Trophoblast cell (in vitro differentiated cells and primary cell): Measurements from ENCODE around the gene PIF1.

Experiments
- DNase-seq, 2 donors: peaks; one replicate each; pipeline ENCODE4 v3.0.0-alpha.2; 2016
- H2AFZ ChIP-seq: 2 replicates; pipeline ENCODE4 v1.6.1; 2013; ENCODE audit warnings: low read length, moderate library complexity, mild to moderate bottlenecking; ENCODE audit not compliant: insufficient read depth, poor library complexity
- H2AK5ac ChIP-seq: 2 replicates; pipeline ENCODE4 v1.6.1; 2013; ENCODE audit warnings: mild to moderate bottlenecking, low read length
- H2BK120ac ChIP-seq: 2 replicates; pipeline ENCODE4 v1.6.1; 2013; ENCODE audit warnings: low read length, mild to moderate bottlenecking, moderate library complexity; ENCODE audit not compliant: insufficient read depth, poor library complexity
- H2BK12ac ChIP-seq: 2 replicates; pipeline ENCODE4 v1.6.1; 2013; ENCODE audit warnings: mild to moderate bottlenecking, low read length, moderate library complexity
- H2BK5ac ChIP-seq: 2 replicates; pipeline ENCODE4 v1.6.1; 2013; ENCODE audit warnings: low read length, low read depth, moderate library complexity, mild to moderate bottlenecking; ENCODE audit not compliant: poor library complexity
- H3K14ac ChIP-seq: 2 replicates; pipeline ENCODE4 v1.6.1; 2013; ENCODE audit warnings: mild to moderate bottlenecking, low read length
- H3K18ac ChIP-seq: 2 replicates; pipeline ENCODE4 v1.6.1; 2013; ENCODE audit warnings: mild to moderate bottlenecking, low read length
- H3K23ac ChIP-seq: 2 replicates; pipeline ENCODE4 v1.6.1; 2013; ENCODE audit warnings: low read length
- H3K27ac ChIP-seq: 2 replicates; pipeline ENCODE4 v1.5.1; 2013; ENCODE audit warnings: low read depth, mild to moderate bottlenecking, inconsistent platforms, low read length, moderate library complexity
- H3K27me3 ChIP-seq: 2 replicates; pipeline ENCODE4 v1.6.1; 2013; ENCODE audit warnings: inconsistent platforms, mild to moderate bottlenecking, low read length, moderate library complexity; ENCODE audit not compliant: insufficient read depth
- H3K36me3 ChIP-seq, 2 experiments: 1 replicate in 1 of 2; 2 replicates in 1 of 2; pipeline ENCODE4 v1.6.1; 2013; ENCODE audit warnings: low read length in 2 of 2, mild to moderate bottlenecking in 2 of 2, moderate library complexity in 1 of 2; ENCODE audit not compliant: insufficient read depth in 2 of 2, control insufficient read depth in 1 of 2
- H3K4ac ChIP-seq: 2 replicates; pipeline ENCODE4 v1.6.1; 2013; ENCODE audit warnings: low read depth, mild to moderate bottlenecking, low read length, moderate library complexity
- H3K4me1 ChIP-seq, 2 experiments: 1 replicate in 1 of 2; 2 replicates in 1 of 2; pipeline ENCODE4 v1.6.1; 2013; ENCODE audit warnings: low read length in 2 of 2, mild to moderate bottlenecking in 2 of 2, moderate library complexity in 1 of 2; ENCODE audit not compliant: insufficient read depth in 2 of 2, control insufficient read depth in 1 of 2
- H3K4me2 ChIP-seq: 2 replicates; pipeline ENCODE4 v1.6.1; 2013; ENCODE audit warnings: inconsistent platforms, mild to moderate bottlenecking, low read length, moderate library complexity
- H3K4me3 ChIP-seq: 2 replicates; pipeline ENCODE4 v1.5.1; 2013; ENCODE audit warnings: mild to moderate bottlenecking, low read depth, low read length, inconsistent platforms
- H3K79me1 ChIP-seq: one replicate; pipeline ENCODE4 v1.6.1; 2013; ENCODE audit warnings: low read length
- H3K79me2 ChIP-seq: 2 replicates; pipeline ENCODE4 v1.6.1; 2013; ENCODE audit warnings: low read length, mild to moderate bottlenecking; ENCODE audit not compliant: control insufficient read depth, insufficient read depth, poor library complexity
- H3K9ac ChIP-seq: 2 replicates; pipeline ENCODE4 v1.6.1; 2013; ENCODE audit warnings: mild to moderate bottlenecking, low read length
- H3K9me3 ChIP-seq: 2 replicates; pipeline ENCODE4 v1.6.1; 2013; ENCODE audit warnings: low read depth, mild to moderate bottlenecking, control low read depth, inconsistent platforms, low read length; ENCODE audit not compliant: insufficient read depth
- H4K12ac ChIP-seq: 2 replicates; pipeline ENCODE4 v1.6.1; 2013; ENCODE audit warnings: low read depth, mild to moderate bottlenecking, low read length, moderate library complexity
- H4K8ac ChIP-seq: 2 replicates; pipeline ENCODE4 v1.6.1; 2013; ENCODE audit warnings: low read depth, mild to moderate bottlenecking, low read length, moderate library complexity
- H4K91ac ChIP-seq: one replicate; pipeline ENCODE4 v1.6.1; 2013; ENCODE audit warnings: low read depth, mild to moderate bottlenecking, low read length, moderate library complexity
- WGBS: extraction: QIAGEN DNeasy Blood & Tissue Kit; methylation state at CpG from one replicate; pipeline ENCODE4 v1.1.7; 2013; ENCODE audit warnings: missing lambda C conversion rate; ENCODE audit not compliant: insufficient read length, insufficient coverage; ENCODE audit errors: extremely low coverage; 5-methylcytosine and 5-hydroxymethylcytosine counted together

Gene PIF1

GRCh38 chr15:64865126-64865997, 39.9 kb upstream of the PIF1 start:
- no peak overlapping the region for H3K4me2 ChIP-seq
- no peak overlapping the region for H2AK5ac ChIP-seq
- peaks cover 5 to 6% of the 10 kb centered on the region in 2 experiments for H3K4me1 ChIP-seq
- no peak overlapping the region for H4K12ac ChIP-seq
- H4K8ac ChIP-seq, result no peak overlapping the region
- no peak overlapping the region for H2BK12ac ChIP-seq
- no peak overlapping the region for H3K4ac ChIP-seq
- no peak overlapping the region for H4K91ac ChIP-seq
- no peak for DNase-seq
- no peak overlapping the region for H3K4me3 ChIP-seq
- WGBS, result no CpG with 5 or more reads among the region's 12 CpGs
- H3K79me2 ChIP-seq, result no peaks in the 10 kb centered on the region
- H3K23ac ChIP-seq, result no peak overlapping the region
- H3K36me3 ChIP-seq, result peaks cover 45 to 47% of the 10 kb centered on the region in 2 experiments
- no peak overlapping the region for H3K18ac ChIP-seq
- H3K27me3 ChIP-seq, result no peaks in the 10 kb centered on the region
- no peak overlapping the region for H2AFZ ChIP-seq
- peaks cover 1% of the 10 kb centered on the region for H3K9me3 ChIP-seq
- no peak overlapping the region for H2BK5ac ChIP-seq
- no peak overlapping the region for H3K27ac ChIP-seq
- no peaks in the 10 kb centered on the region for H3K79me1 ChIP-seq
- no peak overlapping the region for H2BK120ac ChIP-seq
- H3K9ac ChIP-seq, result no peak overlapping the region
- no peak overlapping the region for H3K14ac ChIP-seq

- H3K4me2 ChIP-seq, result no peak overlapping the region
- no peak overlapping the region for H3K14ac ChIP-seq
- no peaks in the 10 kb centered on the region for H3K79me1 ChIP-seq
- no peak overlapping the region for H4K12ac ChIP-seq
- no peak for DNase-seq
- no peak overlapping the region for H3K27ac ChIP-seq
- H2BK120ac ChIP-seq, result no peak overlapping the region
- no peak overlapping the region for H3K23ac ChIP-seq
- H2AK5ac ChIP-seq, result no peak overlapping the region
- peaks cover 1% of the 10 kb centered on the region for H3K9me3 ChIP-seq
- peaks cover 56 to 60% of the 10 kb centered on the region in 2 experiments for H3K36me3 ChIP-seq
- H3K79me2 ChIP-seq, result no peaks in the 10 kb centered on the region
- H4K8ac ChIP-seq, result no peak overlapping the region
- no peak overlapping the region for H2BK12ac ChIP-seq
- H2BK5ac ChIP-seq, result no peak overlapping the region
- no peak overlapping the region for H3K18ac ChIP-seq
- no peak overlapping the region for H2AFZ ChIP-seq
- H3K27me3 ChIP-seq, result no peaks in the 10 kb centered on the region
- peaks cover 3 to 5% of the 10 kb centered on the region in 2 experiments for H3K4me1 ChIP-seq
- H3K9ac ChIP-seq, result no peak overlapping the region
- no peak overlapping the region for H3K4me3 ChIP-seq
- H4K91ac ChIP-seq, result no peak overlapping the region
- WGBS, result no CpG with 5 or more reads among the region's 1 CpG
- no peak overlapping the region for H3K4ac ChIP-seq
Measured at GRCh38 chr15:64864068-64864467, 38.6 kb upstream of the PIF1 start.

- Histone ChIP-seq H2BK120ac (no peak overlapping the region), H4K8ac (no peak overlapping the region), H2BK12ac (no peak overlapping the region), H4K12ac (no peak overlapping the region), H3K79me1 (peaks cover 4% of the 10 kb centered on the region), H3K9me3 (peaks cover 1% of the 10 kb centered on the region), H4K91ac (no peak overlapping the region), H3K23ac (no peak overlapping the region), H3K9ac (no peak overlapping the region), H3K14ac (no peak overlapping the region), H3K27ac (no peak overlapping the region), H3K18ac (no peak overlapping the region), H3K36me3 (peaks cover 55 to 57% of the 10 kb centered on the region in 2 experiments), H3K27me3 (no peaks in the 10 kb centered on the region), H2AK5ac (no peak overlapping the region), H3K4me3 (no peak overlapping the region), H3K79me2 (no peaks in the 10 kb centered on the region), H3K4ac (no peak overlapping the region), H2AFZ (no peak overlapping the region), H3K4me1 (peaks cover 9 to 10% of the 10 kb centered on the region in 2 experiments), H2BK5ac (no peak overlapping the region), H3K4me2 (no peak overlapping the region)
- no peak for DNase-seq
- no CpG with 5 or more reads among the region's 1 CpG for WGBS
Measured at GRCh38 chr15:64862408-64862807, 37.0 kb upstream of the PIF1 start.

GRCh38 chr15:64861960-64862359, 36.5 kb upstream of the PIF1 start:
- whole genome bisulfite sequencing, result no CpG with 5 or more reads among the region's 4 CpGs
- H3K4ac ChIP-seq, result no peak overlapping the region
- H3K4me3 ChIP-seq, result no peak overlapping the region

More at GRCh38 chr15:64861960-64862359, 36.5 kb upstream of the PIF1 start:
- H2AK5ac ChIP-seq, result no peak overlapping the region
- no peak overlapping the region for H3K18ac ChIP-seq
- no peak overlapping the region for H3K23ac ChIP-seq
- H2AFZ ChIP-seq, result no peak overlapping the region
- H3K27me3 ChIP-seq, result no peaks in the 10 kb centered on the region
- peaks cover 7% of the 10 kb centered on the region for H3K79me1 ChIP-seq
- peaks cover under 1% of the 10 kb centered on the region for H3K79me2 ChIP-seq
- no peak overlapping the region for H4K8ac ChIP-seq
- H4K12ac ChIP-seq, result no peak overlapping the region
- H3K27ac ChIP-seq, result no peak overlapping the region
- peaks cover 51 to 53% of the 10 kb centered on the region in 2 experiments for H3K36me3 ChIP-seq
- no peak overlapping the region for H4K91ac ChIP-seq
- H3K4me2 ChIP-seq, result no peak overlapping the region
- peaks cover 1% of the 10 kb centered on the region for H3K9me3 ChIP-seq
- peaks cover 12 to 13% of the 10 kb centered on the region in 2 experiments for H3K4me1 ChIP-seq
- H2BK12ac ChIP-seq, result no peak overlapping the region
- no peak overlapping the region for H3K14ac ChIP-seq
- DNase-seq, result no peak
- H3K9ac ChIP-seq, result no peak overlapping the region
- H2BK120ac ChIP-seq, result no peak overlapping the region
- no peak overlapping the region for H2BK5ac ChIP-seq
